GM20000 (cell line): ENCODE results near the gene CNOT6.
"Not testable (repeated sequence)": the region's sequence is repeated elsewhere in the genome, so short reads cannot be mapped to it uniquely, and the experiment has no call there.

Source experiments
- DNase-seq: peaks from one replicate; pipeline ENCODE4 v3.0.0; 2012; ENCODE audit warnings: low spot score
- TF ChIP-seq, protein P1 (sequence below): IDR thresholded peaks from 2 replicates; pipeline ENCODE4 v1.5.1; 2012; ENCODE audit warnings: mild to moderate bottlenecking, control low read depth; ENCODE audit errors: extremely low read depth, missing control alignments

CNOT6 gene

DNA sequence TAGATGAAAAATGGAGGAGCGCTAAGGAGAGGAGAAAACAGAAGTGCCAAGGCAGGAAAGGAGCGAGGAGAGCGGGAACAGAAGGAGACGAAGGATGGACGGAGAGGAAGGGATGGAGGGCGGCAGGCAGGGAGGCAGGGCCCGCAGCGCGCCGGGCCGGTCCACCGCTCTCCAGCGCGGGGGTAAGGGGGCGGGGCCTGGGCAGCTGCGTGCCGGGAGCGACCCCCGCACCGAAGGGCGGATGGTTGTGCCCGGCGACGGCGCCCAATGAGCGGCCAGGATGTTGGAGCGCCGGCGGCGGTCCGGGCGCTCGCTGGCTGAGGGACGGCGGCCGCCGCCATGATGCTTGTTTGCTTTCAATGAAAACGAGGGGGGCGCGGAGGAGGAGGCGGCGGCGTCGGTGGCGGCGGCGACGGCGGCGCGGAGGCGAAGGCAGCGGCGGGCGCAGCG, at the start of gene CNOT6:
CNOT6 (plus strand) TSS at position 320 of the 450 bp plus-strand sequence. CDS start 34,898 bp downstream, outside the sequence.
- TF ChIP-seq, protein P1, sequence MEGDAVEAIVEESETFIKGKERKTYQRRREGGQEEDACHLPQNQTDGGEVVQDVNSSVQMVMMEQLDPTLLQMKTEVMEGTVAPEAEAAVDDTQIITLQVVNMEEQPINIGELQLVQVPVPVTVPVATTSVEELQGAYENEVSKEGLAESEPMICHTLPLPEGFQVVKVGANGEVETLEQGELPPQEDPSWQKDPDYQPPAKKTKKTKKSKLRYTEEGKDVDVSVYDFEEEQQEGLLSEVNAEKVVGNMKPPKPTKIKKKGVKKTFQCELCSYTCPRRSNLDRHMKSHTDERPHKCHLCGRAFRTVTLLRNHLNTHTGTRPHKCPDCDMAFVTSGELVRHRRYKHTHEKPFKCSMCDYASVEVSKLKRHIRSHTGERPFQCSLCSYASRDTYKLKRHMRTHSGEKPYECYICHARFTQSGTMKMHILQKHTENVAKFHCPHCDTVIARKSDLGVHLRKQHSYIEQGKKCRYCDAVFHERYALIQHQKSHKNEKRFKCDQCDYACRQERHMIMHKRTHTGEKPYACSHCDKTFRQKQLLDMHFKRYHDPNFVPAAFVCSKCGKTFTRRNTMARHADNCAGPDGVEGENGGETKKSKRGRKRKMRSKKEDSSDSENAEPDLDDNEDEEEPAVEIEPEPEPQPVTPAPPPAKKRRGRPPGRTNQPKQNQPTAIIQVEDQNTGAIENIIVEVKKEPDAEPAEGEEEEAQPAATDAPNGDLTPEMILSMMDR, result no peak
- peak; percentile 99 for DNase-seq

DNA sequence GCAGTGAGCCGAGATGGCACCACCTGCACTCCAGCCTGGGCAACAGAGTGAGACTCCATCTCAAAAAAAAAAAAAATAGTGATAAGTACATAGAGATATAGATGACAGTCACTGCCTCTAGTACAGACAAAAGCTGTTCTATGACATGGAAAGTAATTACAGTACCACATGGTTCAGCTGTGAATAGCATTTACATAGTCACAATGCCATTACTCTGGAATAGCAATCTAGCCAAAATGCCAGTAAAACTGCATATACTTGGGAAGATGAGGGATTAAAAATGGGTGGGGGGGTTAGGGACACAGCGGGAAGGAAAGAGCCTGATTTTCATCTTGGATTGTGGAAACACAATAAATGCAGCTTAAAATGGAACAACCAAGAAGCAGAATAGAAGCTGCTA, 39.4 kb upstream of the CNOT6 start:
- DNase-seq, result no peak
- TF ChIP-seq, protein P1, result no peak

DNA sequence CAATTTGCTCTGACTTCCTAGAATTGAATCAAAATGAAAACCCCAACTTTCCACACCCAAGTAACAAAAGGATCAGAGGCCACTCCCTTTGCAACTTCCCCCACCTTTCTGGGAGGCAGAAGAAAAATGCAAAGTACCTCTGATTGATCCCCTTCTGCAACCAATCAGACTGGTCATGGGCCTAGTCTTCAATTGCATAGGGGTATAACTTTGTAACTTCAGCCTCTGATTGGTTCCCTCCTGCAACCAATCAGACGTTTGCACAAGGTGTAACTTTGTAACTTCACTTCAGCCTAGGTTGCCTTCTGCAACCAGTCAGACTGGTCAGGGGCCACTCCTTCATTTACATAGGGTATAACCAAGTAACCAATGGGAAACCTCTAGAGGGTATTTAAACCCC, 38.3 kb upstream of the CNOT6 start:
- TF ChIP-seq, protein P1, result no peak
- no peak for DNase-seq

DNA sequence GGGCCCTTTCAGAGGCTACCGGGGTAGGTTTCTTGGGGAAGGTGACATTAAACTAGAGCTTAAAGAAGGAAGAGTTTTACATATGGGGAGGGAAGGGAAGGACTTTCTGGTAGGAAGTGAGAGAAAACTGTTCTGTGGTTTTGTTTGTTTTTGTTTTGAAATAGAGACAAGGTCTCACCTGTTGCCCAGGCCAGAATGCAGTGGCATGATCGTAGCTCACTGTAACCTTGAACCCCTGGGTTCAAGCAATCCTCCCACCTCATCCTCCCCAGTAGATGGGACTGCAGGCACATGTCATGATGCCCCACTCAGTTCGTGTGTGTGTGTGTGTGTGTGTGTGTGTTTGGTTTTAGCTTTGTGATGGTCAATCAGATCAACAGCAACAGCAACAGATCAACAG, 37.4 kb upstream of the CNOT6 start:
- no peak for DNase-seq
- TF ChIP-seq, protein P1, result no peak

DNA sequence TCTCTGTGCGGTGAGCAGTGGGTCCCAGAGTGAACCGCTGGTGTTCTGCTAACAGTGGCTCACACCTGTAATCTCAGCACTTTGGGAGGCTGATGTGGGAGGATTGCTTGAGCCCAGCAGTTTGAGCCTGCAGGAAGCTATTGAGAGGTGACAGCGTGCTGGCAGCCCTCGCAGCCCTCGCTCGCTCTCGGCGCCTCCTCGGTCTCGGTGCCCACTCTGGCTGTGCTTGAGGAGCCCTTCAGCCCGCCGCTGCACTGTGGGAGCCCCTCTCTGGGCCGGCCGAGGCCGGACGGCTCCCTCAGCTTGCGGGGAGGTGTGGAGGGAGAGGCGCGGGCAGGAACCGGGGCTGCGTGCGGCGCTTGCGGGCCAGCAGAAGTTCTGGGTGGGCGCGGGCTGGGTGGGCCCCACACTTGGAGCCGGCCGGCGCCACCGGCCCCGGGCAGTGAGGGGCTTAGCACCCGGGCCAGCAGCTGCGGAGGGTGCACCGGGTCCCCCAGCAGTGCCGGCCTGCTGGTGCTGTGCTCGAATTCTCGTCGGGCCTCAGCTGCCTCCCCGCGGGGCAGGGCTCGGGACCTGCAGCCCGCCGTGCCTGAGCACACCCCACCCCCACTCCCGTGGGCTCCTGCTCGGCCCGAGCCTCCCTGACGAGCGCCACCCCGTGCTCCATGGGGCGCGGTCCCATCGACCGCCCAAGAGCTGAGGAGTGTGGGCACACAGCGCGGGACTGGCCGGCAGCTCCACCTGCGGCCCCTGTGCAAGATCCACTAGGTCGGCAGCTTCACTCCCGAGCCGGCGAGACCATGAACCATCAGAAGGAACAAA, 35.1 kb upstream of the CNOT6 start:
- not testable (repeated sequence) for DNase-seq

DNA sequence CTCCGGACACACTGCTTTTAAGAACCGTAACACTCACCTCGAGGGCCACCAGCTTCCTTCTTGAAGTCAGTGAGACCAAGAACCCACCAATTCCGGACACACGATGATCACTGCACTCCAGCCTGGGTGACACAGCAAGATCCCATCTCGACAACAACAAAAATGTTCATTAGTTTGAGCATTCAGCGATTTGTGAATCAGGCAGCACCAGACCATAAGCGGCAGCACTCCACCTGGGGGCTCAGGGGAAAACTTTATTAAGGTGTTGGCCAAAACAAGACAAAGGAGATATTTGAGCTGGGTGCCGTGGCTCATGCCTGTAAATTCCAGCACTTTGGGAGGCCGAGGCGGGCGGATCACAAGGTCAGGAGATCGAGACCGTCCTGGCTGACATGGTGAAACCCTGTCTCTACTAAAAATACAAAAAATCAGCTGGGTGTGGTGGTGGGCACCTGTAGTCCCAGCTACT, 34.5 kb upstream of the CNOT6 start:
- DNase-seq, result not testable (repeated sequence)

DNA sequence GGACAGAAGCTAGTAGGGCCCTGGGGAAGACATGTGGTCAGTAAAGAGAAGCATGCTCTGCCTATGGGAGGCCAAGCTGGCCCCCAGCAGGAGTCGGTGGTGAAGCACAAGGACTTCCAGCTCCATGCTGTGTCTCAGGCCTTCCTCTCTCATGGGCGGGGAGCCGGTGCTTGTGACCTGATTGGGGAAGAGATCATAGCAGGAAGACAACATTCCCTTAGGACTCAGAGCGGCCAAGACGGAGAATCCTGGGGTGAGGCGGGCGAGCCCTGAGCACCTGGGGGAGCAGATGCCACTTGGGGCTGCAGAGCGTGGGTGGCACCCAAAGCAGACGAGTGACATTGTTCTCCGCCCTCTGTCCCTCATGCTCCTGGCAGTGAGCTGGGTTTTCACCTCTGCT, 33.3 kb upstream of the CNOT6 start:
- TF ChIP-seq, protein P1, result no peak
- DNase-seq, result no peak

DNA sequence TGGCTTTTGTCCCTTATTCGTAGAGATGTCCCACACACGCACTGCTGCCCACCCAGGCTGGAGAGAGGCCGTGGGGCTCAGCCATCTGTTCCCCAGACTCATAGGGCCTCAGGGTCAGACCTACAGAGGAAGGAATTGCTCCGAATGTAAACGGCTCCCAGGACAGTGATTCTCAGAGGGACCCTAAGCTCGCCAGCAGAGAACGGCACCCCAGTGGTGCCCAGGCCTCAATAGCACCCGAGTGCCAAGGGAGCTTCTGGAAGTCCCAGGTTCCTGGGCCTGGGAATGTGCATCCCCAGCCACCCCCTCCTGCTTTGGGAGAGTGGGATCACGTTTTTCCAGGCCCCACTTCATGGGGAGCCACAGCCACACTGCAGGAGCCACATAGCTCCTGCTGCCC, 32.9 kb upstream of the CNOT6 start:
- no peak for DNase-seq
- TF ChIP-seq, protein P1, result no peak
